RWPE2 (cell line): ENCODE data around the gene HARBI1.

Experiments
- ATAC-seq: fragments of 200-7000 bp; cut with Tn5 transposase; 3 replicates; pipeline ENCODE4 v1.9.1; 2021; ENCODE audit warnings: low read depth
- DNase-seq: peaks from one replicate; pipeline ENCODE4 v3.0.0-alpha.2; 2020; ENCODE audit warnings: low spot score
- H3K27ac ChIP-seq: fragments of 450-650 bp; 2 replicates; pipeline ENCODE4 v1.5.1; 2017; ENCODE audit warnings: mild to moderate bottlenecking; ENCODE audit not compliant: poor library complexity, severe bottlenecking
- H3K27me3 ChIP-seq: fragments of 250-450 bp; sonication (Bioruptor Pico); 2 replicates; pipeline ENCODE4 v1.5.1; 2021; ENCODE audit warnings: mild to moderate bottlenecking, moderate library complexity; ENCODE audit not compliant: insufficient read depth, poor library complexity, severe bottlenecking
- H3K36me3 ChIP-seq: fragments of 250-450 bp; sonication (Bioruptor Pico); 2 replicates; pipeline ENCODE4 v1.5.1; 2020; ENCODE audit warnings: low read depth, mild to moderate bottlenecking, moderate library complexity
- H3K4me1 ChIP-seq: fragments of 250-450 bp; sonication (Bioruptor Pico); 2 replicates; pipeline ENCODE4 v1.5.1; 2021; ENCODE audit warnings: mild to moderate bottlenecking, moderate library complexity; ENCODE audit not compliant: insufficient read depth, poor library complexity, severe bottlenecking
- H3K4me3 ChIP-seq: fragments of 250-450 bp; sonication (Bioruptor Pico); 2 replicates; pipeline ENCODE4 v1.5.1; 2021; ENCODE audit warnings: mild to moderate bottlenecking, moderate library complexity; ENCODE audit not compliant: severe bottlenecking
- H3K9me3 ChIP-seq: fragments of 250-450 bp; sonication (Bioruptor Pico); 2 replicates; pipeline ENCODE4 v1.5.1; 2021; ENCODE audit warnings: mild to moderate bottlenecking, moderate library complexity; ENCODE audit not compliant: severe bottlenecking
- CTCF ChIP-seq: fragments of 450-650 bp; IDR thresholded peaks from one replicate; pipeline ENCODE4 v1.5.1; 2017; ENCODE audit warnings: mild to moderate bottlenecking, moderate library complexity; ENCODE audit not compliant: poor library complexity, severe bottlenecking

Gene HARBI1

GRCh38 chr11:46594785-46595184 is 22.2 kb downstream of the HARBI1 start:
- no peak for TF ChIP-seq CTCF
- no peaks in the 10 kb centered on the region for H3K9me3 ChIP-seq
- H3K4me1 ChIP-seq = peaks cover 18% of the 10 kb centered on the region
- ATAC-seq = no peak
- no peaks in the 10 kb centered on the region for H3K27me3 ChIP-seq
- no peaks in the 10 kb centered on the region for H3K36me3 ChIP-seq
- DNase-seq = no peak
- H3K27ac ChIP-seq = no peak overlapping the region
- H3K4me3 ChIP-seq = no peak overlapping the region

DNA sequence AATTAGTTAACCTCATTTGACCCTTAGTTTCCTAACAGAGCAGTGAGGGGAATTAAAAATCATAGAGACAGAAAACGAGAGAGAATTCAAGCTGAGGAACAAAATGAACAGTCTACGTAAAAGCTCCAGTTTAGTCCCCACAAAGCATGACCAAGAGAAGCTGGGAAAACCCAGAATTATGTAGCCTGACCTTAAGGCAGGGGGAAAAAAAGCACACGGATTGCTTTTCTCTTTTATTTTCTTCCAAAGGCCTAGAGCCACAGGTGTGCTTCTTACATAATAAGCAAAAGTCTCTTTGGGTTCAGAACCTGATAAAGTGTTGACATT is 22.7 kb downstream of the HARBI1 start:
- peak overlapping the region; percentile 82 for H3K4me3 ChIP-seq
- no peak for TF ChIP-seq CTCF
- ATAC-seq = no peak

DNA sequence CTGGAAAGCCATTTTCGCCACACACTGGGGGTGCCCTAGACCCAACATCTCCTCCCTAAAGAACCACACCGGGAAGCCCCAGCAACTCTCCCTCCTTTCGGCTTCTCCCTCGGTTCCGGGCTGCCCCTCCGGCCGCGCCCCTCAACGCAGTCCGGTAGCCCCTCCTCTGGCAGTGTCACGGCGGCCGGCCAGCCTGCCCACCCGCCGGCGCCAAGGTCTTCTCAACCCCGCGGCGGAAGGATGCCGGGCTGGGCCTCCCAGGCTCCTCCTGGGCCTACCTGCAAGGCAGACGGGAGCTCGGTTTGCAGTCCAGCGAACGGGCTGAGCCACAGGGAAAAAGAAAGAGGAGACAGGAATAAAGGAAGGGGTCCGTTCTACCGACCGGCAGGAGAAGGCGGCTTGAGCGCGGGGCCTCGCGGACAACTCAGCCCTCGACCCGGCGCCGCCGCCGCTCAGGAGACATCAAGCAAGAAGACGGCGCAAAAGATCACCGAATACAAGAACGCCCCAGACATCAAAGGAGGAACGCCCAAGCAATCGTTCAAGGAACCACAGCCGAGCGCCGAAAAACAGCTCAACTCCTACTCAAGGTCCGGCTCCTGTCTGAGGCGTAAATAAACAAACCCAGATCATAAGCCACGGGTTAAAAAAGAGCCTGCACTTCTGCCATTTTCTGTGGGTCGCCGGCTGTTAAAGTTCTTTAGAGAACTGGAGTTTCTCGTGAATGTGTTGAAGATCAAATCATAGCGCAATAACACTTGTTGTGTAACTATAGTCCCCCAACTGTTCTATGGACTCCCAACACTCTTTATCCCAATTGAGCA is 23.3 kb downstream of the HARBI1 start, which contains the start of gene AMBRA1:
TSS of gene AMBRA1 (minus strand) at position 474 of the 824 bp plus-strand sequence. CDS start 45,643 bp downstream, outside the sequence.
- DNase-seq (peak; percentile 77), ATAC-seq (peak; percentile 90)
- Histone ChIP-seq H3K4me3 (peak within 1 kb of the TSS; percentile 82), H3K27ac (peak within 1 kb of the TSS; percentile 39), H3K4me1 (peaks cover 21% of the 10 kb centered on the region), H3K27me3 (no peaks in the 10 kb centered on the region), H3K36me3 (no peaks in the 10 kb centered on the region), H3K9me3 (no peaks in the 10 kb centered on the region)
- no peak for TF ChIP-seq CTCF

More for the DNA sequence above, 22.7 kb downstream of the HARBI1 start:
- peaks cover 18% of the 10 kb centered on the region for H3K4me1 ChIP-seq
- H3K27ac ChIP-seq = peak overlapping the region; percentile 39
- no peak for DNase-seq
- H3K36me3 ChIP-seq = no peaks in the 10 kb centered on the region
- no peaks in the 10 kb centered on the region for H3K9me3 ChIP-seq
- no peaks in the 10 kb centered on the region for H3K27me3 ChIP-seq

GRCh38 chr11:46590740-46591605 is 26.1 kb downstream of the HARBI1 start:
- no peak for ATAC-seq
- Histone ChIP-seq H3K36me3 (peaks cover 5% of the 10 kb centered on the region; the same call in 1 of the 2 replicates), H3K4me1 (peaks cover 21% of the 10 kb centered on the region), H3K4me3 (no peak overlapping the region), H3K27ac (no peak overlapping the region), H3K27me3 (no peaks in the 10 kb centered on the region), H3K9me3 (no peaks in the 10 kb centered on the region)
- no peak for TF ChIP-seq CTCF
- DNase-seq = no peak
